HepG2 (cell line): ENCODE results near the gene AK3. TPM values are rescaled to one million over a fixed set of nuclear protein-coding genes. Genes with fewer than 3 reads are reported as not detected.

ENCODE experiments used
- HDAC2 ChIP-seq: sonication (generic); formaldehyde crosslinking; IDR thresholded peaks from 2 replicates; pipeline ENCODE4 v1.4.0; 2020; ENCODE audit warnings: missing genetic modification reagents
- IKZF5 ChIP-seq: IDR thresholded peaks from 2 replicates; pipeline ENCODE4 v1.6.1; 2018; ENCODE audit warnings: missing genetic modification reagents, mild to moderate bottlenecking, missing compliant biosample characterization
- KLF9 ChIP-seq: IDR thresholded peaks from 2 replicates; pipeline ENCODE4 v1.6.1; 2016; ENCODE audit warnings: low read depth
- SAP130 ChIP-seq: IDR thresholded peaks from 2 replicates; pipeline ENCODE4 v1.6.1; 2016; ENCODE audit warnings: low read depth
- SNAPC4 ChIP-seq: sonication (generic); formaldehyde crosslinking; IDR thresholded peaks from 2 replicates; pipeline ENCODE4 v1.4.0; 2020; ENCODE audit warnings: mild to moderate bottlenecking, missing genetic modification reagents
- SSRP1 ChIP-seq: IDR thresholded peaks from 2 replicates; pipeline ENCODE4 v1.6.1; 2016; ENCODE audit warnings: control low read depth
- ZBED4 ChIP-seq: sonication (generic); formaldehyde crosslinking; IDR thresholded peaks from 2 replicates; pipeline ENCODE4 v1.4.0; 2020; ENCODE audit warnings: missing genetic modification reagents, borderline replicate concordance
- ZNF407 ChIP-seq: sonication (generic); formaldehyde crosslinking; IDR thresholded peaks from one replicate; pipeline ENCODE4 v1.5.1; 2020; ENCODE audit warnings: mild to moderate bottlenecking, missing genetic modification reagents; ENCODE audit errors: not compliant biosample characterization
- ZSCAN22 ChIP-seq: sonication (generic); formaldehyde crosslinking; IDR thresholded peaks from 2 replicates; pipeline ENCODE4 v1.4.0; 2020; ENCODE audit warnings: mild to moderate bottlenecking, missing genetic modification reagents
- polyA plus RNA-seq, 8 experiments: library from polyadenylated mRNA; depleted of rRNA in 3 of 8; stranded (reverse) in 7 of 8; unstranded in 1 of 8; fragments of >200 nt; fragmentation: Illumina TruSeq in 4 of 8; extraction: Trizol in 4 of 8; gene quantifications; 2 replicates each; pipeline versions ENCODE4 v1.2.1 to v1.2.3, GENCODE V29; 2011 to 2016; ENCODE audit warnings: low read depth in 4 of 8, missing spikeins in 1 of 8, mixed read lengths in 1 of 8; ENCODE audit not compliant: insufficient read depth in 1 of 8
- total RNA-seq, 5 experiments: library from RNA; depleted of rRNA; stranded (reverse); fragments of >200 nt; fragmentation: Illumina TruSeq; extraction: Trizol; gene quantifications; 2 replicates each; pipeline ENCODE4 v1.2.3, GENCODE V29; 2016; ENCODE audit warnings: low read depth in 1 of 5

Gene AK3
- total and polyA plus RNA-seq, 2 of the 13 experiments (the other 11 are each of a cell fraction or from before 2014, with no cell fraction given), result 76.8 to 109 TPM

GRCh38 chr9:4662989-4663792, 77.8 kb downstream of the AK3 start (continued):
- TF ChIP-seq ZBED4 (CRISPR knock-in tag) (peak; percentile 0; the same call in 1 of the 2 replicates), ZSCAN22 (CRISPR knock-in tag) (no peak), SAP130 (peak; percentile 9; the same call in 1 of the 2 replicates), SNAPC4 (CRISPR knock-in tag) (0 out of 2 replicates have a peak, but pooled peaks have one; percentile 61), HDAC2 (peak; percentile 35; the same call in 1 of the 2 replicates), SSRP1 (CRISPR knock-in tag) (peak; percentile 82; the same call in 1 of the 2 replicates), KLF9 (no peak), IKZF5 (peak; percentile 25; the same call in 1 of the 2 replicates), ZNF407 (CRISPR knock-in tag) (no peak)
